Duodenal mucosa (tissue), 2 donors: Measurements from ENCODE around the gene RAB5IF.
"Not testable (repeated sequence)": the region's sequence is repeated elsewhere in the genome, so short reads cannot be mapped to it uniquely, and the experiment has no call there.

Experiments
- H3K27ac ChIP-seq: one replicate; pipeline ENCODE4 v1.7.0; 2013; ENCODE audit warnings: low read depth, low read length
- H3K27me3 ChIP-seq, 2 donors: one replicate each; pipeline ENCODE4 v1.7.0; 2013; ENCODE audit warnings: low read length in 2 of 2, control low read depth in 1 of 2; ENCODE audit not compliant: insufficient read depth in 2 of 2, control insufficient read depth in 1 of 2
- H3K36me3 ChIP-seq, 2 donors: one replicate each; pipeline ENCODE4 v1.7.0; 2013; ENCODE audit warnings: low read length in 2 of 2, control low read depth in 1 of 2; ENCODE audit not compliant: insufficient read depth in 2 of 2, control insufficient read depth in 1 of 2
- H3K4me1 ChIP-seq, 2 donors: one replicate each; pipeline ENCODE4 v1.7.0; 2013; ENCODE audit warnings: low read length in 2 of 2, control low read depth in 1 of 2; ENCODE audit not compliant: insufficient read depth in 2 of 2, control insufficient read depth in 1 of 2
- H3K4me3 ChIP-seq, 2 donors: one replicate each; pipeline ENCODE4 v1.7.0; 2013; ENCODE audit warnings: low read length in 2 of 2, low read depth in 1 of 2
- H3K9ac ChIP-seq, 2 donors: one replicate each; pipeline ENCODE4 v1.7.0; 2013; ENCODE audit warnings: low read length in 2 of 2, low read depth in 1 of 2
- H3K9me3 ChIP-seq, 2 donors: one replicate each; pipeline ENCODE4 v1.7.0; 2013; ENCODE audit warnings: low read length in 2 of 2, control low read depth in 1 of 2; ENCODE audit not compliant: control insufficient read depth in 1 of 2

RAB5IF gene

DNA sequence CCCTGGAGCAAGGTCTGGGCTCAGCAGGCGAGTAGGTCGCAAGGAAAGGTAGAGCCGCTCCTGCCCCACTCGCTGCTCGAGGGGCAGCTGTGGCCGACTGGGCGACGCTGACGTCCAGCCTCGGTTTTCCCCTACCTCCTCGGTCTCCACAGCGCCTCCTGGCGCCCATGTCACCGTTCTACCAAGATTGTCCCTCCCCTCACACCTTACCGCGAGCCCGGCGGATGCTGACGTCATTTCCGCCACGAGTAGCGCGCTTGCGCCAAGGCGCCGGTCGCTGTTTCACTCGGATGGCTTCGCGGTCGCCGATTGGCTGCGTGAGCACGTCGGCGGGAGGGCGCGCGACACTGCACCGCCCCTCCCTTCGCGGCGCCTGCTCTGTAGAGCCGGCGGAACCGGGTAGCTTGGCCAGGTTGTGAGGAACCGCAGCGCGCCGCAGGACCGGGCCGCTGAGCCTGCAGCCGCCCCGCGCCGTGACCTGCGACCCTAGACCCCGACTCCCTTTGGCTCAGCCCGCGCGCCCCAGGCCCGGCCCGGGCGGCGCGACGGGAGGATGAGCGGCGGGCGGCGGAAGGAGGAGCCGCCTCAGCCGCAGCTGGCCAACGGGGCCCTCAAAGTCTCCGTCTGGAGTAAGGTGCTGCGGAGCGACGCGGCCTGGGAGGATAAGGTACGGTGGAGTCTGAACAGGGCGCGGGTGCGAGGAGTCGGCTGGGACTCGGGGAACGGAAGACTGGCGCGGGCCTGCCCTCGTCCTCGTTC, at the start of gene RAB5IF:
TSS of gene RAB5IF (plus strand) at position 381 of the 759 bp plus-strand sequence. CDS start at position 554, 173 bp downstream.
- Histone ChIP-seq H3K9me3 (no peaks in the 10 kb centered on the region), H3K36me3 (peaks cover 12 to 27% of the 10 kb centered on the region in 2 donors)

GRCh38 chr20:36562724-36563123, 42.9 kb upstream of the RAB5IF start:
- no peaks in the 10 kb centered on the region for H3K4me1 ChIP-seq

More for the DNA sequence above, at the start of gene RAB5IF:
- Histone ChIP-seq H3K27me3 (no peaks in the 10 kb centered on the region), H3K4me3 (peak within 1 kb of the TSS; percentile 98 to 99), H3K9ac (peak within 1 kb of the TSS; percentile 94 to 99), H3K4me1 (peaks cover 21 to 25% of the 10 kb centered on the region in 2 donors), H3K27ac (peak within 1 kb of the TSS; percentile 91)

GRCh38 chr20:36563374-36563773, 42.2 kb upstream of the RAB5IF start:
- Histone ChIP-seq H3K9ac (no peak overlapping the region), H3K27ac (no peak overlapping the region), H3K4me1 (no peaks in the 10 kb centered on the region), H3K27me3 (no peaks in the 10 kb centered on the region), H3K4me3 (no peak overlapping the region), H3K36me3 (no peaks in the 10 kb centered on the region), H3K9me3 (peaks cover 0 to 3% of the 10 kb centered on the region in 2 donors)

More at GRCh38 chr20:36562724-36563123, 42.9 kb upstream of the RAB5IF start:
- H3K27me3 ChIP-seq: no peaks in the 10 kb centered on the region
- H3K4me3 ChIP-seq: no peak overlapping the region
- H3K9me3 ChIP-seq: peaks cover 0 to 3% of the 10 kb centered on the region in 2 donors
- H3K36me3 ChIP-seq: no peaks in the 10 kb centered on the region
- no peak overlapping the region for H3K9ac ChIP-seq
- H3K27ac ChIP-seq: no peak overlapping the region

DNA sequence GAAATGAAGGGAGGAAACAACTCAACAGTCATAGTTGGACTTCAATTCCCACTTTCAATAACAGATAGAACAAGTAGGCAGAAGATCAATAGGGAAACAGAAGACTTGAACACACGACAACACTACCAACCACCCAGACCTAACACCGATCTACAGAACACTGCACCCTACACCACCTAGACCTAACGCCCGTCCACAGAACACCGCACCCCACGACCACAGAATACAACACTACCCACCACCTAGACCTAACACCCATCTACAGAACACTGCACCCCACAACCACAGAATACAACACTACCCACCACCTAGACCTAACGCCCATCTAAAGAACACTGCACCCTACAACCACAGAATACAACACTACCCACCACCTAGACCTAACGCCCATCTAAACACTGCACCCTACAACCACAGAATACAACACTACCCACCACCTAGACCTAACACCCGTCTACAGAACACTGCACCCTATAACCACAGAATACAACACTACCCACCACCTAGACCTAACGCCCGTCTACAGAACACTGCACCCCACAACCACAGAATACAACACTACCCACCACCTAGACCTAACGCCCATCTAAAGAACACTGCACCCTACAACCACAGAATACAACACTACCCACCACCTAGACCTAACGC, 41.4 kb upstream of the RAB5IF start:
- not testable (repeated sequence) for H3K9me3 ChIP-seq, H3K27ac ChIP-seq, H3K4me1 ChIP-seq, H3K27me3 ChIP-seq, H3K9ac ChIP-seq, H3K36me3 ChIP-seq, H3K4me3 ChIP-seq

DNA sequence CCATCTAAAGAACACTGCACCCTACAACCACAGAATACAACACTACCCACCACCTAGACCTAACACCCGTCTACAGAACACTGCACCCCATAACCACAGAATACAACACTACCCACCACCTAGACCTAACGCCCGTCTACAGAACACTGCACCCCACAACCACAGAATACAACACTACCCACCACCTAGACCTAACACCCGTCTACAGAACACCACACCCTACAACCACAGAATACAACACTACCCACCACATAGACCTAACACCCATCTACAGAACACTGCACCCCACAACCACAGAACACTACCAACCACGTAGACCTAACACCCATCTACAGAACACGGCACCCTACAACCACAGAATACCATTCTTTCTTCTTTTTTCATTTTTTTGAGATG, 40.9 kb upstream of the RAB5IF start:
- not testable (repeated sequence) for H3K9me3 ChIP-seq, H3K4me3 ChIP-seq, H3K4me1 ChIP-seq, H3K36me3 ChIP-seq, H3K27me3 ChIP-seq, H3K9ac ChIP-seq, H3K27ac ChIP-seq

DNA sequence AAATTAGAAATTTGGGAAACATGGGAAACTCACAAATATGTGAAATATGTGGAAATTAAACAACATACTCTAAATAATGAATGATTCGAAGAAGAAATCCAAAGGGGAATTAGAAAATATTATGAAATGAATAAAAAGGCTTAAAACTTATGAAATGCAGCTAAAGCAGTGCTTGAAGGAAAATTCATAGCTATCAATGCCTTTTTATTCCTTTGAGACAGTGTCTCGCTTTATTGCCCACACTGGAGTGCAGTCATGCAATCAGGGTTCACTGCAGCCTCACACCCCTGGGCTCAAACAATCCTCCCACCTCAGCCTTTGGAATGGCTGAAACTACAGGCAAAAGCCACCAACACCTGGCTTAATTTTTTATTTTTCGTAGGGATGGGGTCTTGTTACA, 40.1 kb upstream of the RAB5IF start:
- Histone ChIP-seq H3K4me1 (no peaks in the 10 kb centered on the region), H3K4me3 (no peak overlapping the region), H3K9ac (no peak overlapping the region), H3K36me3 (no peaks in the 10 kb centered on the region), H3K27ac (no peak overlapping the region), H3K27me3 (no peaks in the 10 kb centered on the region), H3K9me3 (peaks cover 0 to 3% of the 10 kb centered on the region in 2 donors)

DNA sequence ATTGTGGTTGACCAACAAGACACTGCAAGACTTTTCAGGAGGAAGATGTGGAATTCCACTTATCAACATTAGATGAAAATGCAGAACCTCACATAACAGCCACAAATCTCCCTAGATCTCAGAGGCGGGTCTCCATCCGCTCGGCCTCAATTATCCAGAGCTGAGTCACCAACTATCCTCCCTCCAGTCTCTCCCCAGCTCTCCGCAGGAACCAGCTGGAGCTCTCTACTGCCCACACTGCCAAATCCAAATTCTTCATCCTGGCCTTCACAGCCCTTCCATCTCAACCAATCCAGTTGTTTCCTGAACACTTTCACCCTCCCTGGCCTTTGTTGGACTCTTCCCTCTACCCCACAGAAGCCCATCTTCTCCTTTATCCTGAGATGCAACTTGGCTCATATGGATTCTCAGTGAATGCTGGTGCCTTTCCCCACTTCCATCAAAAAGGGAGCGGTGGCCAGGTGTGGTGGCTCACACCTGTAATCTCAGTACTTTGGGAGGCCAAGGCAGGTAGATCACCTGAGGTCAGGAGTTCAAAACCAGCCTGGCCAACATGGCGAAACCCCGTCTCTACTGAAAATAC, 35.6 kb upstream of the RAB5IF start:
- Histone ChIP-seq H3K9me3 (peaks cover 0 to 3% of the 10 kb centered on the region in 2 donors), H3K27ac (no peak overlapping the region), H3K27me3 (no peaks in the 10 kb centered on the region), H3K4me1 (peaks cover 4 to 11% of the 10 kb centered on the region in 2 donors), H3K36me3 (no peaks in the 10 kb centered on the region), H3K9ac (no peak overlapping the region), H3K4me3 (no peak overlapping the region)

DNA sequence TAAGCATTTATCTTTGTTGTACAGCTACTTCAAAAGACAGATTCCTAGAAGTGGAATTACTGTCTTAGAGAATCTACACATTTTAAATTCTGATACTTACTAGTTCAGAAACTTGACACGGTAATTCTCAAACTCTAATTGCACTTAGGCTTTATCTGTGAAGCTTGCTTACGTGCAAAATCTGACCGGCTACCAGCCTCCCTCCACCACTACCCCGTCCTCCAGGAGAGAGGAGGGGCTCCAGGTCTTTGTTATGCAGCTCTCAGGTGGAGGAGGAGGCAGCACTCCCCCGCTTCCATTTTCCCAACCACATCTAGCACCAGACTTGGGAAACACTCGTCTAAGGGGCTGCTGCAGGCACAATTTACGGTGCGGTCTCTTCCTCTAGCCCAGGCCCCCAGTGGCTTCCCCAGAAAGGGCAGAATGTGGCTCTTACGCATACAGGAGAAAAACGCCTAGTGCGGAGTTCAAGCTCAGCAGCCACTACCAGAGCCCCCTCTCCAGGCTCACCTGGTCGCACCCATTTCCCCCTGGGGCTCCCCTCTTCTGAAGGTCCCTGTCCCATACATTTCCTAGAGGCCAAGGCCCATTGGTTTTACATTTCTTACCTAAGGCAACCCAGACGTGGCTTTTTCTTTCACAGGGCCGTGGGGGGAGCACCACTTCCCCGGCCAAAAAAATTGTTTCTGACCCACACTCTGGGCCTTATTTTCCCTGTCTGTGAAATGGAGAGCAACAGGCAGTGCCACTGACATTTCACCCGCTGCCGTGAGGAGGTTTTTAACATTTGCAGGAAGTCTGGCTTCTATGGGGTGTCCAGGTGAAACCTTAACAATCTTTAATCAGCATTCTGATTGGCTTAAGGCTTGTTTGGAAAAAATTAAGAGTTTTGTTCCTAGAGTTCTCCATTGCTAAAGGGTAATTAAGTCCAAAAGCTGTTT, 33.7 kb upstream of the RAB5IF start:
- Histone ChIP-seq H3K27ac (peak overlapping the region; percentile 67), H3K9ac (no peak overlapping the region), H3K9me3 (no peaks in the 10 kb centered on the region)

GRCh38 chr20:36572701-36573102, 32.9 kb upstream of the RAB5IF start:
- H3K4me3 ChIP-seq: peak overlapping the region; percentile 74
- H3K4me1 ChIP-seq: peaks cover 11 to 24% of the 10 kb centered on the region in 2 donors
- no peaks in the 10 kb centered on the region for H3K27me3 ChIP-seq
- H3K36me3 ChIP-seq: no peaks in the 10 kb centered on the region
- peak overlapping the region; percentile 67 for H3K27ac ChIP-seq
- H3K9ac ChIP-seq: peak overlapping the region; percentile 67 to 72
- no peaks in the 10 kb centered on the region for H3K9me3 ChIP-seq

More for the DNA sequence above, 33.7 kb upstream of the RAB5IF start:
- Histone ChIP-seq H3K4me3 (no peak overlapping the region), H3K36me3 (no peaks in the 10 kb centered on the region), H3K27me3 (no peaks in the 10 kb centered on the region), H3K4me1 (peaks cover 11 to 24% of the 10 kb centered on the region in 2 donors)
